Epidermal melanocyte (primary cell): Measurements from ENCODE around the gene CDH13.
A peak's percentile ranks its signal among the peaks of the same experiment; 100 is the strongest.

Experiments
- DNase-seq: peaks from one replicate; pipeline ENCODE4 v3.0.0; 2011; ENCODE audit warnings: low spot score; ENCODE audit not compliant: insufficient read length

The CDH13 gene

DNA sequence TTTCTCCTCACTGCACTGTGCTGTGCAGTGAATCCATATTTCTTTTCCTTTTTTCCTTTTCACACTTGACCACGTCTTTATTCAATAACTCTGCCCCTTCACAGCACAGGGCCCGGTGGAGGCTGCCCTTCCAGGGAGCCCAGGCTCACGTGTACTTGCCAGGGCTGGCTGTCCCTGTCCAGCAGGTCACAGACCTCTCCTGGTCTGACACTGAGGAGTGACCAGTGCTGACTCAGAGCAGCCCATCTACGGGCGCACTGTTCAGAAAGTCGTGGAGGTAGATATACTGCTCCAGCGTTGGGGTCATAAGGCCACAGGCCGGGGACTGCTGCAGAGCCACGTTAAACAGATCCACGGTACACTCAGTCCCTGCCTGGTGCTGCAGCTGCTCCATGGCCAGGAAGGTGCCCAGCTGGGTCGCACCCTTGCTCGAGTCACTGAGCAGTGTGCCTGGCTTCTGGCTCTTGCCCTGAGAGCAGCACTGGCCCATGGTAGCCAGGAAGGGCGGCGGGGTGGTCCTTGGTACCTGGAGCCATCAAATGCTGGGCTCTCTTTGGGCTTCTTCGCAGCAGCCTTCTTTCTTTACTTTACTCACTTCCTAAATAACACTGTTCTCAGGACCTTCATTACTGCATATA, 531.7 kb downstream of the CDH13 start:
- no peak for DNase-seq

DNA sequence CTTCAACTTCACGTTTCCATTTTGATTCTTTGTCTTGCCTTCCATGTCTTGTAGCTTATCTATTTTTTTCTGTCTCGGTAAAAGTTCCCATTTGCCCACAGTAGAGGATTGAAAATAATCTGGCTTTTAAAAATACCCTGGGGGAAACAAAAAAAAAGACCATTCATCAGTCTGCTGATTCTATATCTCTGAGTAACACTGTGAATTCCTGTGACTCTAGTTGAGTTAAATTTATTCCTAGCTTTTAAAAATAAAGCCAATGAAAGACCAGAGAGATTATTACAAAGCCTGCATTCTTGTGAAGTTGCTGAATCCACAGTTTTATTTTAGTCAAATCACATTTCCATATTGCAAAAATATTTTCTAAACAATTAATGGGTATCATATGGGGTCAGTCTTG, 532.3 kb downstream of the CDH13 start:
- DNase-seq: peak; percentile 35

GRCh38 chr16:83160287-83161020, 533.7 kb downstream of the CDH13 start:
- DNase-seq: no peak

GRCh38 chr16:83162791-83163190, 536.0 kb downstream of the CDH13 start:
- DNase-seq: no peak

DNA sequence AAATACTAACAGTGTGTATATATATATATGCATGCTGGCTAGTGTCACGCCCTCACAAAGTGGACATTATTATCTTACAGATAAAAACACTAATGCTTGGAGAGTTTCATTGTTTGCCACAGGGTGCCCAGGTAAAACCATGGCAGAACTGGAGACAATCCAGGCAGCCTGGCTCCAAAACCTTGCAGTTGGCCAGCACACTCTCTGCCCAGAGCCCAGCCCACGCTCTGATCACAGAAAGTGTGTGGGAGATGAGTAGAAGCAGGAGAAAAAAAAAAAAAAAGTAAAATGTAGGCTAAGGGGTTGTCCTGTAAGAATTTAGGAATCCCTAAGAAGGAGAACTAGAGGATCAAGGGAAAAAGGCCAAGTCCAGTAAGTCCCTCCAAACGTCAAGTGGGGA, 538.0 kb downstream of the CDH13 start:
- DNase-seq: no peak

- DNase-seq: no peak
These were observed 544.6 kb downstream of the CDH13 start for GRCh38 chr16:83171396-83171795.

DNA sequence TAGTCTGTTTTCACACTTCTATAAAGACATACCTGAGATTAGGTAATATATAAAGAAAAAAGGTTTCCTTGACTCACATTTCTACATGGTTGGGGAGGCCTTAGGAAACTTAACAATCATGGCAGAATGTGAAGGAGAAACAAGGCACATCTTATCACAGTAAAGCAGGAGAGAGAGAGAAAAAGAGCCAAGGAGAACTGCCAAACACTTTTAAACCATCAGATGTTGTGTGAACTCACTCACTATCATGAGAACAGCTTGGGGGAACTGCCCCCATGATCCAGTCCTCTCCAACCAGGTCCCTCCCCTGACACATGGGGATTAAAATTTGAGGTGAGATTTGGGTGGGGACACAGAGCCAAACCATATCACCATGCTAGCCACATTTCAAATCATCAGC, 547.9 kb downstream of the CDH13 start:
- DNase-seq: no peak

GRCh38 chr16:83176802-83177201, 550.0 kb downstream of the CDH13 start:
- DNase-seq: no peak

GRCh38 chr16:83185902-83186301, 559.1 kb downstream of the CDH13 start:
- no peak for DNase-seq

DNA sequence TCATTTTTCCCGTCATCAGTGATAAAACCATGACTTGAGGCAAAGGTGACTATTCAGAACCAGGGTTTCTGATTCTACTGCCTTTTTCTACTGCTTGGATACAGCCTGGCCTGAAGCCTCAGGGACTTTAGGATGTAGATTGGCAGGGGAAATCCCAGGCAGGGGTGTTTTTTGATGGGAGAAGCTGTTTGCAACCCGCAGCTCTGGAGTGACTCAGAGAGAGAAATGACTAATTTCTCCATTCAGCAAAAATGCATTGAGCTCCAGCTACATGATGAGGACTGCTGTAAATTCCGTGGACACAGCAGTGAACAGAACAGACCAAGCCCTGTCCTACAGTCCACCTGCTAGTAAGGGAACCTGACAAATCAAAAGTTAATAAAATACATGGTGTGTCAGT, 560.6 kb downstream of the CDH13 start:
- no peak for DNase-seq

DNA sequence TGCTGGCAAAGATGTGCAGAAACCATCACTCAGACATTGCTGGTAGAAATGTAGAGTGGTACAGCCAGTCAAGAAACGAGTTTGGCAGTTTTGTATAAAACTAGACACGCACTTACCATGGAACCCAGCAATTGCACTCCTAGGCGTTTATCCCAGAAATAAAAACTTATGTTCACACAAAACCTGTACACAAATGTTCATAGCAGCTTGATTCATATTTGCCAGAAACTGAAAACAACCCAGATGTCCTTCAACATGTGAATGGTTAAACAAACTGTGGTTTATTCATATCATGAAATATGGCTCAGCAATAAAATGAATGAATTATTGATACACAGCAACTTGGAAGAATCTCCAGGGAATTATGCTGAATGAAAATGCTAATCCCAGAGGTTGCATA, 570.0 kb downstream of the CDH13 start:
- no peak for DNase-seq

DNA sequence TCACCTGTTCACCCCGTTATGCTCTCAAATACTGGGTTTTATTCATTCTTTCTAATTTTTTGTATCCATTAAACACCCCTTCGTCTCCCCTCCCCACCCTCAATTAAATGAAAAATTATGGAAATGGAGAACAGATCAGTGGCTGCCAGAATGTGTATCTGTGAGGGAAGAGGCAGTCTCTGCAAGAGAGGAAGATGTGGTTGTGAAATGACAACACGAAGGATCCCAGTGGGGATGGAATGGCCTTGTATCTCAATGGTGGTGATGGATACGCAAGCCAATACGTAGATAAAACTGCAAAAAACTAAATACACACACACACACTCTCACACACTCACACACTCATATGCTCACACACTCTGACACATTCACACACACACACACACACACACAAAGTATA, 570.7 kb downstream of the CDH13 start:
- DNase-seq: no peak

DNA sequence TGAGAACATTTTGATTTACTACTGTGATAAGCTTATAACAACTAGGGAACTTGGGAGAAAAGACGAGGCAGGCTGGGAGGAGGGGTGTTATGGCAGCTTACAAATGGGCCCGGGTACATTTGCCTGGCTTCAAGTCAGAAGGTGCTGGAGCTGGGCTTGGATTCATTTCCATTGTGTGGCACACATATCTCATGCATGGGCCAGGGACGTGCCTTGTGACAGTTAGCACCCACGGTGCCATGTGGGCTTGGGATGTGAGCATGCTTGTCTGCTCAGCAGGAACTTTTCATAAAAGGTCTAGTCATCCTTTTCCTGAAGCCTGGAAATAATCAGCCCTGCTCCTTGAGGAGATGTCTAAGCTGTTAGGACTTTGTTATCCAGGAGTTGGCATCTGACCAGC, 572.2 kb downstream of the CDH13 start:
- DNase-seq: no peak

DNA sequence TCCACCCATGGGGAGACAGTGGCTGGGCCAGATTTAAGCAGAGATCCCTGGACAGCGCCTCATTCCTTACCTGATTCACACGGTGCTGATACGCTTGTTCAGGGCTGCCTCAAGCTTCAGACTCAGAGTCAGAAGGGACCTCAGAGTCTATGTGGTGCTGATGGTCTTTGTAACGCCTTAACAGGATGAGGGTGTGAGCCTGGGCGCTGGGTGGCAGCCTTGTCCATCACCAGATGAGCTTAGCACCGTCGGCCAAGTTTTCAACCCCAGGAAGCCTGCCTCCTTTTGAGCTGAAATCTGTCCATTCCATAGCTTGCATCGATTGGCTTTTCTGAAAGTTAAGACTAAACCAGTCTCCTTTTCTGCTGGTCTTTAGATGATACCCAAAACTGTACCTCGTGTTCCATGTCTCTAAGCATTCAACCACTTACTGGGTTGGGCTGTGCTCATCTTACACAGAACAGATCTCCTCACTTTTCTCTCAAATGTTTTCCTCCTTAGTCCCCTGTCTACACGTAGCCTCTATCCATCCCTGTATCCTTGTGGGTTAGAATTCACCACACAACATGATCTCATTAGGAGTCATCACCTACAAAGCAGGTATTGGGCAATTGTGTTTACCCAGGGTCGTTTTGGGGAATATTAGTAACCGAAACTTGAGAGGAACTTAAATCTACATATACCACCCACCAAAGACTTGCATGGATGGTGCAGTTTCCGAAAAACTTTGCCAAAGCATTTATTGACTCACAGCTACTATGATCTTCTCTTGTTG, 573.4 kb downstream of the CDH13 start:
- DNase-seq: no peak

DNA sequence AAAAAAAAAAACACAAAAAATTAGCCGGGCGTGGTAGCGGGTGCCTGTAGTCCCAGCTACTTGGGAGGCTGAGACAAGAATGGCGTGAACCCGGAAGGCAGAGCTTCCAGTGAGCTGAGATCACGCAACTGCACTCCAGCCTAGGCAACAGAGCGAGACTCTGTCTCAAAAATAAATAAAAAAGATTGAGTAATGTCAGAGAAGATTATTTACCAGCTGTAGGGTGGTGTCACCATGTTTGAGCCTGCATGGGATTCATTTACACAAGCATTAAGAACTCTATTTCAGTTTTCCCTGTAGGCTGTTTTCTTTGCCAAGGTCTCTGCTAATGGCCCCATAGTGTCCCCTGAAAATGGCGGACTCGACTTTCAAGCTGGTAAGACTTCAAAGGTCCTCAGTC, 575.0 kb downstream of the CDH13 start:
- DNase-seq: no peak

DNA sequence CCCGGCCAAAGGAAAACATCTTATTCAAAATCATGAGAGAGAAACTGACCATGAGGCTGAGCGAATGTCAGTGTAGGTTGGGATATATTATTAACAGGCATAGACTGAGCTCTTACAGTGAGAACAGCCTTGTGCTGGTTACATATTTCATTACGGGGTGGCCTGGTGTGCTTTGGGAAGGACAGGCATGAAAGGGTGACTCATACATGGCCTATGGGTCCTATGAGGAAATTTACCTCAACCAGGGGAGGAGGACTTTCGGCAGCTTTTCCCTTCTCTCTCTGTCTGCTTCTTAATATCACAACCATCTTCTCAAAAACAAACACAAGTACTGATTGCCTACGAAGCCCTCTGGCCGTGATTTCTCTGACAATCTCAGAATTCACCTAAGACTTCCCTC, 579.1 kb downstream of the CDH13 start:
- DNase-seq: no peak

GRCh38 chr16:83206426-83206825, 579.7 kb downstream of the CDH13 start:
- no peak for DNase-seq

DNA sequence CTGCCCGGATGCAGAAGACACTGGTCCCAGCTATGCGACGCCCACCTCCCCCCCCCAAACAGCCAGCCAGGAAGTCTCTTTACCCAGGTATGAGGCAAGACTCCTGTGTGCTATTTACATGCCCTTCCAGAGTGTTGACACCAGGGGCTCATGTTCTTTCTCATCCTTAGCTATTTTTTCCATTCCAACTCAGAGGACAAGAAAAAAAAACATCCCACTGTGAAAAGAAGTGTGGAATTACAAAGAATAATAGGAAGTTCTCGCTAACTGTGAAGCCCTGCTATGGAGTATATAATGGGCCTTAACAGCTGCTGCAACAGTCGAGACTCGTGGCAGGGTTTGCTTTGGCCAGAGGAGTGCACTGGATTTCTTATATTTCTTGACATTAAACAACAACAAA, 584.9 kb downstream of the CDH13 start:
- DNase-seq: no peak

DNA sequence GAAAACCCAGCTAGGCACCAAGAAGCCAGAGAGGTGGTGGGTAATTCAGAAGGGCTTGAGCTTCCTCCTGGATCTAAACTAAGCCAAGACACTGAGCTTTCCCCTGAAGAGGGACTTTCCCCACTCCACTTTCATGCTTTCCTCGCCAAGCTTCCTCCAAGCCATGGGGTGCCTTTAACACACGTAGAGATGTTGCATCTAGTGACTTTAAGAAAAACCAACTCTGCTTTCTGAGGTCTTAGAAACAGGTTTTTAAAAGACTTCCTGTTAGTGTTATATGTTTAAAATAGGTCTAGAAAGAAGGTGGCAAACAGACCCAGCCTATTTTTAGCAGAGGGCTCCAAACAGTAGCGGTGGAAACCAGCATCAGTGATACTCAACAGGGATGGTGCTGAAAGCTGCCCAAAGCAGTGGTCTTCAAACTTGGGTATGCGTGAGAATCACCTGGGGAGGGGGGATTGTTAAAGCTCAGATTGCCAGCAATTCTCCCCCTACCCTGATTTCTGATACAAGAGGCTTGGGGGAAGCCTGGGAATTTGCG, 585.6 kb downstream of the CDH13 start:
- DNase-seq: no peak

- DNase-seq: no peak
These were observed 587.9 kb downstream of the CDH13 start for GRCh38 chr16:83214671-83215070.

- DNase-seq: no peak
These were observed 588.7 kb downstream of the CDH13 start for GRCh38 chr16:83215406-83216001.

- DNase-seq: no peak
These were observed 592.5 kb downstream of the CDH13 start for GRCh38 chr16:83219285-83219684.
